Kidney capillary endothelial cell (primary cell): ENCODE results near the gene LIMCH1.

Experiments used
- DNase-seq: peaks from one replicate; pipeline ENCODE4 v3.0.0-alpha.2; 2018; ENCODE audit warnings: low spot score

The LIMCH1 gene

DNA sequence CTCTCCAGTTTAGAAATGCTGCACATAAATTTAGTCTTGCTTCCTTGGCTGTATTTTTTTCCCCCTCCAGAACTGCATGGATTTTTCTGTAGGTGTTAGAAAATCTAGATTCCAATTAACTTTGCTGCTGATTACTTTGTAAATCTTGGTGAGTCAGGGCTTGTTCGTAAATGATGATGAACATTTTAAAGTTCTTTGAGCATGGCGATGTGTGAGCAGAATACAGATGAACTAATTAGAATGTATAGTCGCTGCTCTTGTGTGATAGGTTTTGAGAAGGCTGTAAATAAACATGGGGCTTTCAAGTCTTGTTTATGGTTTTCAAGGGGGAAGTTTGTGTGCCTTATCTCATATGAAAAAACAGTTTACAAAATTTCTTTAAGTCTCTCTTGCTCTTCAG, 23.3 kb downstream of the LIMCH1 start:
- DNase-seq: no peak

DNA sequence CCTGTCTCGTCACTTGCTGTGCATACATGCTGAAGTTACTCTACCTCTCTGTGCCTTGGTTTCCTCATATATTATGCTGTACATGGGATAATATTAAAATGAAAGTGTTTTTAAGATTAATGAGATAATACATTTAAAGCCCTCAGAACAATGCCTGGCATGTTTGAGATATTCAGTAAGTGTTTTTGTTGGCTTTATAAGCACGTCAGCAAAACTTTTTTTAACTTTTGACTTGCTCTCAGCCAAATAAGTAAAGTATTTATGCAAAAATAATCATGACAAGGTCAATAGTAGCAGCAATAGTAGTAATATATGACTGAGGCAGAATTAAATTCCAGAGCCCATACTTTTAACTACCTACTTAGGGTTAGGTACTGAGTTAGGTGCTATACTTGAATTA, 29.2 kb downstream of the LIMCH1 start:
- no peak for DNase-seq

DNA sequence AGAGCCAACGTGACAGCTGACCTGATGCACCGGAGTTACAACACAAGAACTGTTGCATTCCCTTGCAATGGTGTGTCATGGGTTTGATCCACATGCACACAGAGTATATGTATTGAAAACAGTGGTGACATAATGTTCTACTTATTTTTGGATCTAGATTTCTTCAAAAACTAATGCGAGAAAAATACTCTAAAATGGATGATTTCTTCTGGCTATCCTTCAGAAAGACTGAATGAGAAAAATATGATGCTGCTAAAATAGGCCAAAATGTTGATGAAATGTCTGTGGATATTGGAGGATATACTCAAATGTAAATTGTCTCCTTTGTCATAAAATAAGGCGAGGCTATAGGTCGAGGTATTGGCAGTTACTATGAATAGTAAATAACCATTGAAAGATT, 30.4 kb downstream of the LIMCH1 start:
- DNase-seq: no peak

DNA sequence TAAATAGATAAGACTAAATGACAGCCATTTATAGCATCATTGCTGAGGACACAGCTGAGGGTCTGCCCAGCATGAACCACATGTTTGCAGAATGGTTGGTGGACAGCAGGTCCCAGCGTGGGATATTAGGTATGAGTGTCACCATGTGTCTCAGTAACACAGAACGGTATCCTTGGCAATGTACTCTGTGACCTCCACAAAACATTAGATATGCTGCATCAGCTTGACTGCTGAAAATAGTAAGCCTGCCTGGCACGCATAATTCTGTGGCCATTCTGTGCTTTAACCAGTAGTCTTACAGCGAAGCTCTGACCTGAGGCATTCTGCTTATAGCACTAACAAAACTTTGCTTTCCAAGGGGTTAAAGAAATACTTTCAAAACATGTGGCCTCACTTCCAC, 32.0 kb downstream of the LIMCH1 start:
- no peak for DNase-seq

DNA sequence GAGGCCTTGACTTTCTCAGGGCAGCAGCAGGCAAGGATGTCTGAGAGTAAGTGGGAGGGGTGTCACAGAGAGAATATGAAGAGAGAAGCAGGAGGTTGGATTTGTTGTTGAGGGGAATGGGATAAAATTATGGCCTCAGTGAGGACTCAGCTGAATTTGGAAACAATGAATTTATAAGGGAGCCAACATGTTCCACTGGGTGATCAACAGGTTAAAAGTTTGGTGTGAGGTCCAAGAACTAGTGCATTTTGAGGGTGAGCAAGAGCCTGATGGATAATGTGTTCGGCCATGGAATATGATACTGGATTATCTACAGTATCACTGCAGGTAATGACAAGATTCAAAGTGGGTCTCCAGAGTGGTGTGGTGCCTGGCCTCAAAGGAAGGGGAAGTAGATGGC, 33.5 kb downstream of the LIMCH1 start:
- no peak for DNase-seq

DNA sequence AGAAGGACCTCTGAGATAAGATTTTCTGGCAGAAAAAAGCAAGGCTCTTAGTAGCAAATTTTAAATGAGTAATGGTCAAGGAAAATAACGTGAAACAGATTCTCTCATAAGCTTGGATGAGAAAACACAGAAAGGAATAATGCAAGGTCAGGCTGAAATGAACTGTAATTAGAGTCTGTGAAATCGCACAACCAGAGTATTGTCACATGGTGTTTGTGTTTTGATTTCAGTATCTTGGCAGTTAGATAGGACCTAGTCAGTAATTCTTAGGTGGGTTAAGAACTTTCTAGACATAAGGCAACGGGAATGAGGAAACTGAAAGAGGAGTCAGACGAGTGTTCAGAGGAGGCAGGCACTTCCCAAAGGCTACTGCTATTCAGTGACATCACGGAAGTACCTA, 34.6 kb downstream of the LIMCH1 start:
- no peak for DNase-seq

DNA sequence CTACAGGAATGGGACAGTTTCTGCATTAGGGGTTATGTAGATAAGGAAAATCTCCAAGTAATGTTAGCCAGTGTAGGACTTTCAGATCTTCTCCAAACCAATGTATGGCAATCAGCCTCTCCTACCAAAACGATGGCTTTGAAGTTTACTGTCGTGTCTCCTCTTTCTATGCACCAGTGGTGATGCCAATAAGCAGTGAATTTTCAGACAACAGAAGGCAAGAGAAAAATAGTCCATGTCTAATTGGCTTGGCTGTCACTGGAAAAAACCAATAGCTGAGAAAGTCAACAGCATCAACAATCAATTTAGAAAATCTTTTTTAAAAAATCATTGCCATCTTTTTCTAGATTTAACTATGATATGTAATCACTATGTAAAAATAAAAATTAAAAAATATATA, 35.0 kb downstream of the LIMCH1 start:
- DNase-seq: no peak

DNA sequence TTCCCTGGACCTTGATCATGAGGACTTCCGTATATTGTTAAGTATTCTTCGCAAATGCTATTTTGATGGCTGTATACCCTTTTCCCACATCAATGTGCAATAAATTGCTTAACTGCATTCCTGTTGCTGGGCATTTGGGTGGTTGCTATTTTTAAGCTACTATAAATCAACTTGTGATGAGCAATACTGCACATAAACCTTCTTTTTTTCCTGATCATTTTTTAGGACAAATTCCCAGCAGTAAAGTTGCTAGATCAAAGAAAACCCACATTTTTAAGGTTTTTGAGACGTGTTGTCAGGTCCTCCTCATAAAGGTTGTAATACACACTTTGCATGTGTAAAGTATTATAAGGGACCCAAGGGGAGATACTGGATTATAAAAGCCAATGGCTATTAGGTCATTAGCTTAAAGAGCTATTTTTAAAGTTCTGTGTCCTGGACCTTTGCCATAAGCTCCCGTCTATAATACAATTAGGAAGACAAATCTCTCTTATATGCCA, 35.6 kb downstream of the LIMCH1 start:
- peak; percentile 6 for DNase-seq

DNA sequence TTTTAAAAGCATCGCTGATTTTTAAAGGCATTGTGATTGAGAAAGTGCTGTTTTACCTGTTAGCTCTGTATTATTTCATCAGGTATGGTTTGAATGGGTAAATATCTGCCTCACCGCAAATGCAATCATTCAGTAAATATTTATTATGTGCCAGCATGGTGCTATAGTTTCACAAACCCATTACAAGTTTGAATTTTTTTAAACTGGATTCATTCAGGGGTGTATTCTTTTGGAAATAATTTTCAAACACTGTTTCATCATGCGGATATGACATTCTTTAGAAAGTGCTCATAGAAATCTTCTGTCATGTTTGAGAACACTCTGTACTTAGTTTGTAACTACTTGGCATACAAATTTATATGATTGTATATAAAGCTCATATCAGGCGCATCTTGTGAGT, 37.2 kb downstream of the LIMCH1 start:
- no peak for DNase-seq

DNA sequence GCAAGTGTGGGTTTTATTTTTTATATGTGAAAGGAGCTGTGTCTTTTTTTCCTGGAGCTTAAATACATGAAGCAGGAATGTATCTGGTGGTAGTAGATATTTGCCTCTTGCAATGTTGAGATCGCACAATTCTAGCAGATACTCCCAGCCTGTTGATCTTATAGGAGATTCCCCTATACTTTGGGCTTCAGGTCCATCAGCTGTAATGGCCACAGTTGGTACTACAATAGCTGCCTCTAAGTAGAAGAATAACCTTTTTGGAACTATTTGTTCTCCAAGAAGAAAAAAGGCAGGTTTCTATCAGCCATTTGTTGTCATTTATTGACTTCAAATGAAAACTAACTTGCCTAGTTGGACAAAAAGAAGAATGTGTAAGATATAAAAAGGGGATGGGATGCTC, 37.7 kb downstream of the LIMCH1 start:
- DNase-seq: no peak

DNA sequence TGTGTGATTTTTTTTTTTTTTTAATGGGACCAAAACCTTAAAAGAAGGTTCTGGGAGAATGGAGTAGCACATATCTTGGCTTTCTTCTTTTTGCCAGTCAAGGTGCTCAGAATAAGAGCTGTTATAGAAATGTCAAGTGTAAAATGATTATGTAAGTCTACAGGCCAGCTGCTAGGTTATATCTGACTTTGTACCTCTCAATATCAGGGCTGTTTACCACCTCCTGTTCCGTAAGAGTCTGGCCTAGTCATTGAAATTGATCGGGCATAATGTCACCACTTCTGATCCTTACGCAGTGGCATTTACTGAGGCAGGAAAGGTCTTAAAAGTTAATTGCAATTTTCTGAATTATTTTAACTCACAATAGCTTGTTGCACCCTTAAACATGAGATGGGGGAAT, 41.1 kb downstream of the LIMCH1 start:
- no peak for DNase-seq

DNA sequence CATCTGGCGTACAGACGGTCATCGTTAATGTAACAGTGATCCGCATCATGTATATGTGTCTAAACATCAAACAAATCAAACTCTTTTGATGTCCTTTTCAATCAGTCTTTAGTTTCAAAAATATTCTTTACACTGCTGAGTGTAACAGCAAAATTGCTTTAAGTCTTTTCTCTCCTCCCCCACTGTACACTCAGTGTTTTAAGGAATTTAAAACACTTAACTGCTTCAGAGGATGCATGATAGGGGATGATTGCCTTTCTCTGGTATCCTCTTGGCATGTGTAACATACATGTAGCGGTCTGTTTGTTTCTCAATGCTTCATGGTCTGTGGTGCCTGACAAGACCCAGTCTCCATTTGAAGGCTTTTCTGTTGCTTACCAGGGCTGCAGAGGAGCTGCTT, 41.6 kb downstream of the LIMCH1 start:
- DNase-seq: no peak

DNA sequence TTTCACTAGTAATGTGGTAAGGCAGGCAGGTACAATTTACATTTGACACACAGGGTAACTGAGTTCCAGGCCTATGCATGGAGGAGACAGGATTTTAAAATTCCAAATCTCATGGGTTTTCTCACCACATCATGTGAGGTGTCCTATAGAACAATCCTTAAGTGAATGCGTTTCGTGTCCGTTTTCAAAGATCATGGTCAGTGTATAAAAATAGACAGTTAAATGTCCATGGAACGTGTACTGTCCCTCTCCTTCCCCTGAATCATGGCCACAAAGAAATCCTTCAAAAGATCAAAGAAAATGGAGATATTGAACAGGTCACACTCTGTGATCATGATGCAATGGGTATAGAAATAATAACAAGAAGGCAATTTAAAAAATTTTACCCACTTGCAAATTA, 42.0 kb downstream of the LIMCH1 start:
- DNase-seq: no peak

DNA sequence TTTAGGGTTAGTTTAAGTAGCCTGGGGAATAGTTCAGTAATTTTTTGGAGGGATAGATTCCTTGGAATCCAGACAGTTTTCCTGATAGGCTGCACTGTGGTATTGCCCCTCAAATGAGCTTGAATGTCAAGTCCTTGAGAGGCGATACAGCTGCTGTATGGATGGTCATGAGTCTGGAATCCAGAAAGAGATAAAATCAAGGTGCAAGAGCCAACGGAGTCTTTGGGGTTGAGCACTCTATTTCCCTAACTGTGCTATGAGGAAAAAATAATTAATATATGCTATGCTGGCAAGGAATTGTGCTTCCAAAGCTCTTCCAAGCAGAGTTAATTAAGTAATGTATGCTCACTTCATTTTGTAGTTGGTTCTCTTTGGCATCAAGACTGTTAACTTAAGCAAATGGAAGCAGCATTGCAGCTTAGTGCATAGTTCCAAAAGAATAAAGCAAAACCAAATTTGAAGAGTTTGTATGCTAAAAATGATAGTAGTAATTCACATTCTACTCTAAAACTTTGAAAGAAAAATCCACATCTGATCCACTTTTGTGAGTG, 48.8 kb downstream of the LIMCH1 start:
- DNase-seq: no peak

DNA sequence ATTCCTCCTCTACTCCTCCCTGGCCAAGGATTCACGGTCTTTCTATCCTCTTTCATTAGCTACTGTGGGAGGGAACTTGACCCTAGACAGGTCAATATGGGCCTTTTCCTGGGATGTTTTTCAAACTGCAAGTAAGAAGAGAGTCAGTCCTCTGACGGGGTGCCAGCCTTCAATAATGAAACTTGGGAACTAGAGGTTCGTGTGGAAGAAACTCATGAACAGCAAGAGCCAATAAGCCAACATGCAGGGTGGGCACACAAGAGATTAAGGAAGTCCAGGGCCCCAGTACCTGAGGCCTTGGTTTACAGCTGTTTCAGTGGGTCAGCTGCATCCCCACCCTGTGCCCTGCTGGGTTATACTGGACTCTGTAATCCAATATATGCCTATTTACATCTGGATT, 49.3 kb downstream of the LIMCH1 start:
- no peak for DNase-seq

DNA sequence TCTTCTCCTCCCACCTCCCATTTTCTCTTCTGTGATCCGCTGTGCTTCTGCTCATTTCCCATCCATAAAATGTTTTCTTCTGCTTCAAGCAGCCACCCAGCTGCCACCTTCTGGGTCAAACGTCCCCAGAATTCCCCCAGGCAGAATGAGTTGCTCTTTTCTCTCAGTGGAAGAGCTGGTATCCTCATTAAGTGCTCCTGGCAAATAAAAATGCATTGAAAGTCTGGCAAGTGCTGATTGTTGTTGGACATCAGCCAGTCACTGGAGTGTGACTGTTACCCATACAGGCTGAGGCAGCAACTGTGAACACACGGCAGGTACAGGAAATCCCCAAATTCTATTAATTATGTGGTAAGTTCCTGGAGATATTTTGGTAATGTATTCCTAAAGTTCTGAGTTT, 52.6 kb downstream of the LIMCH1 start:
- DNase-seq: no peak

DNA sequence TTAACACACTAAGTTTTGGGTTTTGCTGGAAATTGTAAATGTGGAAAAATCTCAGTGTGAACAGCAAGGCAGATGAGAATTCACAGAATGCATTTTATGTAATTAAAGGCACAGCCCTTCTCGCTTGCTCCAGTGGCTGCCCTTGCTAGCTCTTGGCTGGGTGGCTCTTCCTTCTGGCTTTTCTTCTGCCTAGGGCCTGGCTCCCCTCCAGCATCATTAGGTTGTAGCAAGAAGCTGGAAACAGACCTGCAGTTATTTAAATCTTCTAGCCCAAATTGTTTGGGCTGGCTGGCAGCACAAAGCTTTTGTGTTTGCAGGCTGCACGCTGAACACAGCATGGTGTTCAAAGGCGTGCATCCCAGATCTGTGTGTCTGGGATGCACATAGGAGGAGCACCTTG, 56.5 kb downstream of the LIMCH1 start:
- DNase-seq: no peak

DNA sequence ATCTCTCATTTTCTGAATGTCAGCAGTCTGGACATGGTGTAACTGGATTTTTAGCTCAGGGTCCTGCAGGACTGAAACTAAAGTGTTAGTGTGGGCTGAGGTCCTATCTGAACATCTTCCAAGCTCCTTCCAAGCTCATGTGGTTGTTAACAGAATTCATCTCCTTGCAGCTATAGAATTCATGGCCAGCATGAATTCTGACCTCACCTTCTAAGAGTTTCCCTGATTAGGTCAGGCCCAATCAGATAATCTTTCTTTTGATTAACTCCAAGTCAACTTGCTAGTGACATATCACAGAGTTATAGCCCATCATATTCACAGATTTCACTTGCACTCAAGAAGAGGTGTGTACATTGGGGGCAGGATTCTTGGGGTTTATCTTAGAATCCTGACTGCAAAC, 59.5 kb downstream of the LIMCH1 start:
- DNase-seq: no peak

DNA sequence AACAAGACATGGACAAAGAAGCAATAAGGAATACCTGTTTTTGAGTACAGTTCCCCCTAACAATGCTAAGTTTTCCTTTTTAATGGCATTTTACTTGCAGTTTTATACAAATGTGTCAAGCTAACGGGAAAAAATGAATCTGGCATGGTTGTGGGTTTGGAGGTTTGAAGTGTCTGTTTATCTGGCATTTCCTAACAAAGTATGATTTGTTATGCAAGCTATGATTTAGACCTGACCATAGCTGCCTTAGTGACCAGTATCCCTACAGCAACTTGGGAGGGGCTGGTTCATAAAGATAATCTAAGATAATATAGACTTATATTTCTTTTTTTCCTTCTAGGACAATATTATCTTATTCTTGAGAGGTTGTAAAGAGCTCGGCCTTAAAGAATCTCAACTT, 60.6 kb downstream of the LIMCH1 start:
- no peak for DNase-seq

DNA sequence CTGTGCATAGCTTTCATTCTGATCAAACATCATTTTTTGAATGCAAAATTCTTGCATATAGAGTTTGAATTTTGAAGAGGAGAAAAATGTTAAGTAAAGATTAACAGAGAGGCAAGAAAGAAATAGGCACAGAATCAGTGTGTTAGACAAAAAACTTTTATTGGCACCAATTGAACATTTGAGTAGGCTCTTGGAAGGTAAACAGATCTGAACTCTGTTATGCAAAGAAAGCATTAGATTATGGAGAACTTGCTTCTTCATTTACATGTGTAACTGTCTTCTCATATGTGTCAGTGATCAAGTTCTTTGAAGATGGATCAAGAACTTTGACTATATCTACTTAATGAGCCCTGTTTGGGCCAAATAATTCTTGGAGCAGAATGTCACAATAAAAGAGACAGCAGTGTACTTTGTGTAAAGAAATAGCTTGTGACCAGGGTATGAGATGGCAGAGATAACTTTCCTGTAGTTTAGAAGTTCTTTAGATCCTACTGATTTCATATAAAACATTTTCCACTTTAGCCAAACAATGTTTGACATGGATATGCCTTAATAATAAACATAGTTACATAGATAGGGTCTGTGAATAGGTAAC, 61.3 kb downstream of the LIMCH1 start:
- DNase-seq: no peak

DNA sequence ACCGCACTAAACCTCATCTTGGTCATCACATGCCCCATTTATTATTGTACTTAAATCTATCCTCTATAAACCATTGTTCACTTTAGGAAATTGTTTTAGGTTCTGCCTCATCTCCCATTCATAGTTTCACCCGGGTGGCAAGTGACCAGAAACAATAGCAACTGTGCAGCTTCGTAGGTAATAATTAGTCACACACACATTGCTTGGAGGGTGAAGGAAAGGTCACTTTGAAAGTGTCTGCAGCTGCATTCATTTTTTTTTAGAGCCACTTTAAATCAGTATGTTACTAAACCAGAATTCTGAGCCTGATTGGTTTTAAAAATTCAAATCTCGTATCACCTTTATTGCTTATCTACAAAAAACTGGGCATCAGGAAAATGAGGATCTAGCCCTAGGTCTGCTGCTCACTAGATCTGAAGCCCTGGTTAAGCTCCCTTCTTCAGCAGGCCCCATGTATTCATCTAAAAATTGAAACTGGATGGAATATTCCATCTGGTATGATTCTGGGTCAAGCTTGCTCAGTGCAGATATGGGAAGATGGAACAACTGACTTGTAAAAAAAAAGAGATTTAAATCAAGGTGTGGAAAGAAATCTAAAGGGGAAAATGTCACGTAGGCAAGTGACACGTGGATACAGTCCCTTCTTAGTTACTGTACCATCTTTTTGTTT, 62.4 kb downstream of the LIMCH1 start:
- DNase-seq: peak; percentile 90

DNA sequence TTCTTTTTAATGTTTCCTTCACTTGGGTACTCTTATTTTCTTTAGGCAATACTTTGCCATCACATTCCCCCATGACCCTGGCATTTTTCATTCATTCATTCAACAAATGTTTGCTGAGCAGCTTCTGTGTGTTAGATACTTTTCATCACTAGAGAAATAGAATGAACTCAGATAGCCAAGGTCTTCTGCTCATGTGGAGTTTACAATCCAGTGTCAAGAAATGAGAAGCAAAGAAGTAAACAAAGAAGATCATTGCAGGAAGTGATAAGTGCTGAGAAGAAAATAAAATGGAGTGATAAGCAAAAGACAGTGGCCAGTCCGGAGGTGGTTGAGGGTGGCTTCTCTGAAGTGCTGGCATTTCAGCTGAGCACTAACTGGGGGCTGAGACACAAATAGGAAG, 63.1 kb downstream of the LIMCH1 start:
- DNase-seq: no peak

DNA sequence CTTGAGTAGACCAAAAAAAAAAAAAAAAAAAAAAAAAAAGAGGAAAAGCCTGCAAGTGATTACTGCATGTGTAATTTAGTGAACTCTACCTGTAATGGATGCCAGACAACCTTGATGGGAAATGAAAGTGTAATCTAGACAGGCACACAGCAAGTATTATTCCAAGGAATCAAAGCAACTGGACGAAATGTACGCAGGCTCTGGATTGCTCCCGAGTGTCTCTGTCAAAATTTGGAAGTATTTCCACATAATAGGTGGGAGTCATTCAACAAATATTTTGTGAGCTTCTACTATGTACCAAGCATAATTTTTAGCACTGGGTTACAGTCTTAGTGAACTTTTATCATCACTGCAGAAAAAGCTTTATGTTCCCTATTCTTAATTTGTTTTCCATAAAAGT, 64.2 kb downstream of the LIMCH1 start:
- DNase-seq: no peak
